Fibroblast of the aortic adventitia (primary cell): ENCODE measurements around the gene SKOR2. TPM values are rescaled to one million over a fixed set of nuclear protein-coding genes. Genes with fewer than 3 reads are reported as not detected.

Experiments
- DNase-seq: peaks from one replicate; pipeline ENCODE4 v3.0.0-alpha.2; 2010; ENCODE audit warnings: low read depth
- H3K4me3 ChIP-seq: 2 replicates; pipeline ENCODE4 v1.5.1; 2011; ENCODE audit warnings: low read depth, mild to moderate bottlenecking, control low read depth, low read length, moderate library complexity
- total RNA-seq: library from RNA; depleted of rRNA; stranded (reverse); fragments of >200 nt; gene quantifications from 2 replicates; pipeline ENCODE4 v1.2.3, GENCODE V29; 2012; ENCODE audit warnings: low replicate concordance
- TF ChIP-seq, protein P1 (sequence below): IDR thresholded peaks from 2 replicates; pipeline ENCODE4 v1.5.1; 2011; ENCODE audit warnings: mild to moderate bottlenecking, low read length, control low read depth, inconsistent platforms; ENCODE audit not compliant: insufficient read depth

Gene SKOR2, protein sequence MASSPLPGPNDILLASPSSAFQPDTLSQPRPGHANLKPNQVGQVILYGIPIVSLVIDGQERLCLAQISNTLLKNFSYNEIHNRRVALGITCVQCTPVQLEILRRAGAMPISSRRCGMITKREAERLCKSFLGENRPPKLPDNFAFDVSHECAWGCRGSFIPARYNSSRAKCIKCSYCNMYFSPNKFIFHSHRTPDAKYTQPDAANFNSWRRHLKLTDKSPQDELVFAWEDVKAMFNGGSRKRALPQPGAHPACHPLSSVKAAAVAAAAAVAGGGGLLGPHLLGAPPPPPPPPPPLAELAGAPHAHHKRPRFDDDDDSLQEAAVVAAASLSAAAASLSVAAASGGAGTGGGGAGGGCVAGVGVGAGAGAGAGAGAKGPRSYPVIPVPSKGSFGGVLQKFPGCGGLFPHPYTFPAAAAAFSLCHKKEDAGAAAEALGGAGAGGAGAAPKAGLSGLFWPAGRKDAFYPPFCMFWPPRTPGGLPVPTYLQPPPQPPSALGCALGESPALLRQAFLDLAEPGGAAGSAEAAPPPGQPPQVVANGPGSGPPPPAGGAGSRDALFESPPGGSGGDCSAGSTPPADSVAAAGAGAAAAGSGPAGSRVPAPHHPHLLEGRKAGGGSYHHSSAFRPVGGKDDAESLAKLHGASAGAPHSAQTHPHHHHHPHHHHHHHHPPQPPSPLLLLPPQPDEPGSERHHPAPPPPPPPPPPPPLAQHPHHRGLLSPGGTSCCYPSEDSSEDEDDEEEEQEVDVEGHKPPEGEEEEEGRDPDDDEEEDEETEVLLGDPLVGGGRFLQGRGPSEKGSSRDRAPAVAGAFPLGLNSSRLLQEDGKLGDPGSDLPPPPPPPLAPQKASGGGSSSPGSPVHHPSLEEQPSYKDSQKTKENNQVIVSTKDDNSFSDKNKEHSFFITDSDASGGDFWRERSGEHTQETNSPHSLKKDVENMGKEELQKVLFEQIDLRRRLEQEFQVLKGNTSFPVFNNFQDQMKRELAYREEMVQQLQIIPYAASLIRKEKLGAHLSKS
- total RNA-seq: not detected in 2 replicates

DNA sequence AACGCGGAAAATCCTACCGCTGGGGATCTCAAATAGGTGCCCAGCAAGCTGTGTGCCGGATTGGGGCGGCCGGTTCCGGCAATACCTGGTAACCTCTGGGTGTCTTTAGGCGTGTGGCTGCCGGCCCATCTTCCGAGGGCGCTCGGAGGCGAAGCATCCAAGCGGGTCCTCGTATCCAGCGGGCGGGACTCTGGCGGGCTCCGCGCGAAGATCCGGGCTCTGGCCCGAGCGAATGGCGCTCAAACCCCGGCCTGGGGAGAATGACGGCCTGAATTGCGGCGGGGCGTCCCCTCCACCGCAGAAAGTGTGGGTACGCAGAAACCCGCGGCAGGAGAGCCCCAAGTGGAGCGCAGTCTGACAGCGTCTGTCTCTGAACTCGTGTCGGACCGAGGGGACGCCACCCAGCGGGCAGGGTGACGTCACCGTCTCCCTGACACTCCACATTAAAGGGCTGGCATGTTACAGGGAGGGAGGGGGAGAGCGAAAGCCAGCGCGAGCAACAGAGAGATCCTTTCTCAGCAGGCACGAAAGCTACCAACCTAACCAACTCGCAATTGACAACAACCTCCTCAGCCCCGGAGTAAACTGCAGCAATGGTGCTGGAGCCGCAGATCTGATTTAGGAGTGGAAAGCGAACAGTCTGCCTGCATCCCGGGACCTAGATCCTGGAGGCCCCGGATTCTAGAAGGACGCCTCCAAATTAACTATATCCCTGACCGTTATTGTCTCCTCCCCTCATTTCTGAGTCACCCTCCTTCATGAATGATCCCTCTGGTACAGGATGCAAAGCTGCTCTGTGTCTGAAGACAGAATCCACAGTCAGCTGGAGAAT, at the start of gene SKOR2:
Gene SKOR2 (minus strand): TSS at position 372 of the 832 bp plus-strand sequence. CDS start 2,477 bp downstream, outside the sequence.
- TF ChIP-seq, protein P1, sequence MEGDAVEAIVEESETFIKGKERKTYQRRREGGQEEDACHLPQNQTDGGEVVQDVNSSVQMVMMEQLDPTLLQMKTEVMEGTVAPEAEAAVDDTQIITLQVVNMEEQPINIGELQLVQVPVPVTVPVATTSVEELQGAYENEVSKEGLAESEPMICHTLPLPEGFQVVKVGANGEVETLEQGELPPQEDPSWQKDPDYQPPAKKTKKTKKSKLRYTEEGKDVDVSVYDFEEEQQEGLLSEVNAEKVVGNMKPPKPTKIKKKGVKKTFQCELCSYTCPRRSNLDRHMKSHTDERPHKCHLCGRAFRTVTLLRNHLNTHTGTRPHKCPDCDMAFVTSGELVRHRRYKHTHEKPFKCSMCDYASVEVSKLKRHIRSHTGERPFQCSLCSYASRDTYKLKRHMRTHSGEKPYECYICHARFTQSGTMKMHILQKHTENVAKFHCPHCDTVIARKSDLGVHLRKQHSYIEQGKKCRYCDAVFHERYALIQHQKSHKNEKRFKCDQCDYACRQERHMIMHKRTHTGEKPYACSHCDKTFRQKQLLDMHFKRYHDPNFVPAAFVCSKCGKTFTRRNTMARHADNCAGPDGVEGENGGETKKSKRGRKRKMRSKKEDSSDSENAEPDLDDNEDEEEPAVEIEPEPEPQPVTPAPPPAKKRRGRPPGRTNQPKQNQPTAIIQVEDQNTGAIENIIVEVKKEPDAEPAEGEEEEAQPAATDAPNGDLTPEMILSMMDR: no peak
- no peak within 1 kb of the TSS for H3K4me3 ChIP-seq
- DNase-seq: no peak

DNA sequence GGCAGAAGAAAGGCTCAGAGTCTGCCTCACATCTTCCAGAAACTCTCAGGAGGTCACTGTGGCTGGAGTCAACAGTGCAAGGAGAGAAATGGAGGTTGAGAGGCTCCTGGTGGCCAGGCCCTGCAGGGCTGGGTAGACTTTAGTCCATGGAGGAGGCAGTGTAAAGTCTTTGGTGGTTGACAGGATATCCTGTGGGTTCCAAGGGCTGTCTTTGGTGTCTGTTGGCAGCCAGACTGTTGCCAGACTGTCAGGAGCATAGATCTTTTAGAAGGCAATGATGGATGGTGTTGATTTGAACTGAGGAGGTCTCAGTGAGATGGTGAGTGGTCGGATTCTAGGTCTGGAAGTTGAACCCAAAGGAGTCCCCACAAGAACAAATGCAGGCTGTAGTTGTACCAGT, 45.0 kb upstream of the SKOR2 start:
- TF ChIP-seq, protein P1: no peak
- DNase-seq: no peak
- H3K4me3 ChIP-seq: no peak overlapping the region

DNA sequence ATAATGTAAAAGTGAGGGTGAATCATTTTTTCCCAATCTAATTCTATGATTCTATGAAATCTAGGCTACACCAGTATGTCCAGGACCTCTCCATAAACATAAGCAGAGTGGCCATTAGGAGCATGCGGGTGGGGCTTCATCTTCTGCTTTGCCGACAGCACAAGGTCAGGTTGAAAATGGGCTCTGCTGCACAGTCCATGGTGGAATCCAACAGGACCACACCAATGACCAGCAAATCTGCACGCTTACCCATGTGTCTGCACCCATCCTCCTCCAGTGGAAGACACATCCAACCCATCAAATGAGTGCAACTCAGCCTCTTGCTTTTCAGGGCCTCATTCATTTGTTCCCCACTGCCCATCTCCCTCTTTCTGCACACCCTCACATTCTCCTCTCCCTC, 43.3 kb upstream of the SKOR2 start:
- no peak overlapping the region for H3K4me3 ChIP-seq
- no peak for DNase-seq
- TF ChIP-seq, protein P1: no peak

DNA sequence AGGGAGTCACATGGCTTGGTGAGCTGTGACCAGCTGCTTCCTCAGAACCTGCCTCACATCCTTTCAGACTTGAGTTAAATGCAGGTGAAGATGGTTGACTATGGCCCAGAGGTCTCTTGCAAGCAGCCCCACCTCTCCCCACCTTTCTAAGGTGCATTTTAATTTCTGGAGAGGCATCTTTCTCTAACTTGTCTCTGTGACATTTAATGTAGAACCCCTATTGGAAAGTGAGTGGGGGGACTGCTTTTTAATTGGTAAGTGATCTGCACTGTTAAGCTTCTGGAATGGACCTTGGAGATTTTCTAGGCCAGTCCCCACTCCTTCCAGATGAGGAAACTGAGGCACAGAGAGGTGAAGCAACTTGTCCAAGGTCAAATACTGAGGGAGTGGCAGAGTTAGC, 37.3 kb upstream of the SKOR2 start:
- TF ChIP-seq, protein P1: no peak
- DNase-seq: no peak
- no peak overlapping the region for H3K4me3 ChIP-seq

DNA sequence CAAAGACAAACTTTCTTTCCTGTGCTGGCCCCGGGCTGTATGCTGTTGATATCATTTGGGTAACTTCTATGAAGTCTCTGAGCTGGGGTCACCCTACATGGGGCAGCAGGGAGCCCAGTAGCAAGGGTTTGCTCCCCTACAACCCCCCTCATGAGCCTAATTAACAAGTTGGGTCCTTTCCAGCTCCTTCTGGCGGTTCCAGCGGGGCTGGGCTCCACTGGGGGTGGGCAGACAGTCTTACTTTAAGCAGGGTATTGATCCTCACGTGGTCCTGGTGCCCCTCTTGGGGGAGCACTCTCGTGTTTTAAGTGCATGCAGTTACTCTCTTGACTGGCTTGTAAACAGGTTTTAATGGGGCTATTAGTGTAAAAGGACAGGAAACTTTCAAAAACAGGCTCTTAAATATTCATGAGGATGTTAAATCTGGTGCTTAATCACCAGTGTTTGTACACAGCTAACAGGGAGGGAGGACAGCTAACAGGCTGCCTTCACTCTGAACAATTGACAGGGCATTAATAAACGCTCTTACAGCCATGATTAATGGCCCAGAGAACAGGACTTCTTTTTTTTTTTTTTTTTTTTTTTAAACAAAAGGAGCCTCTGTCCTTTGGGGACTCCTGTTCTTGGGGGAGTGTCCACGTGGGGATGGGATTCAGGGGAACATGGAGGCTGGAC, 36.6 kb upstream of the SKOR2 start:
- TF ChIP-seq, protein P1: no peak
- DNase-seq: no peak
- H3K4me3 ChIP-seq: no peak overlapping the region
